Stimulated activated CD8-positive, alpha-beta memory T cell treated with anti-CD3 and anti-CD28 coated beads, Interleukin-4, amount 100 ng/mL, for 1 hour (primary cell): ENCODE results near the gene TNFAIP2.
"Not testable (repeated sequence)": the region's sequence is repeated elsewhere in the genome, so short reads cannot be mapped to it uniquely, and the experiment has no call there.

Experiments
- DNase-seq, 2 donors: peaks; one replicate each; pipeline ENCODE4 v3.0.0-alpha.2; 2020; ENCODE audit warnings: low read depth in 2 of 2, low spot score in 1 of 2

The TNFAIP2 gene

GRCh38 chr14:103151270-103151945 lies 28.1 kb downstream of the TNFAIP2 start:
- no peak for DNase-seq

GRCh38 chr14:103155010-103155409 lies 31.7 kb downstream of the TNFAIP2 start:
- DNase-seq = no peak

- DNase-seq = not testable (repeated sequence)
Observed at GRCh38 chr14:103155416-103155815, 32.2 kb downstream of the TNFAIP2 start.

GRCh38 chr14:103155826-103156394 lies 32.6 kb downstream of the TNFAIP2 start:
- no peak for DNase-seq

- no peak for DNase-seq
Observed at GRCh38 chr14:103156651-103157378, 33.6 kb downstream of the TNFAIP2 start.

GRCh38 chr14:103157969-103158368 lies 34.7 kb downstream of the TNFAIP2 start:
- DNase-seq = no peak

GRCh38 chr14:103158688-103159087 lies 35.4 kb downstream of the TNFAIP2 start:
- no peak for DNase-seq

GRCh38 chr14:103160321-103161053 lies 37.2 kb downstream of the TNFAIP2 start:
- no peak for DNase-seq

GRCh38 chr14:103161054-103161397 lies 37.8 kb downstream of the TNFAIP2 start:
- no peak for DNase-seq

- DNase-seq = no peak
Observed at GRCh38 chr14:103163199-103163598, 39.9 kb downstream of the TNFAIP2 start.

GRCh38 chr14:103164006-103164405 lies 40.7 kb downstream of the TNFAIP2 start:
- no peak for DNase-seq

- no peak for DNase-seq
Observed at GRCh38 chr14:103164779-103165178, 41.5 kb downstream of the TNFAIP2 start.

GRCh38 chr14:103165323-103165722 lies 42.1 kb downstream of the TNFAIP2 start:
- DNase-seq = no peak

GRCh38 chr14:103169954-103170353 lies 46.7 kb downstream of the TNFAIP2 start:
- DNase-seq = no peak

GRCh38 chr14:103171206-103171605 lies 47.9 kb downstream of the TNFAIP2 start:
- not testable (repeated sequence) for DNase-seq

- no peak for DNase-seq
Observed at GRCh38 chr14:103172921-103173320, 49.7 kb downstream of the TNFAIP2 start.

- not testable (repeated sequence) for DNase-seq
Observed at GRCh38 chr14:103173887-103174286, 50.6 kb downstream of the TNFAIP2 start.

- not testable (repeated sequence) for DNase-seq
Observed at GRCh38 chr14:103176176-103176575, 52.9 kb downstream of the TNFAIP2 start.

GRCh38 chr14:103177376-103177775 lies 54.1 kb downstream of the TNFAIP2 start:
- no peak for DNase-seq

- no peak for DNase-seq
Observed at GRCh38 chr14:103178521-103178920, 55.3 kb downstream of the TNFAIP2 start.

GRCh38 chr14:103179094-103179493 lies 55.8 kb downstream of the TNFAIP2 start:
- no peak for DNase-seq

- DNase-seq = no peak
Observed at GRCh38 chr14:103180331-103180730, 57.1 kb downstream of the TNFAIP2 start.
